Measurements from ENCODE around the gene SNRNP200.

DNA sequence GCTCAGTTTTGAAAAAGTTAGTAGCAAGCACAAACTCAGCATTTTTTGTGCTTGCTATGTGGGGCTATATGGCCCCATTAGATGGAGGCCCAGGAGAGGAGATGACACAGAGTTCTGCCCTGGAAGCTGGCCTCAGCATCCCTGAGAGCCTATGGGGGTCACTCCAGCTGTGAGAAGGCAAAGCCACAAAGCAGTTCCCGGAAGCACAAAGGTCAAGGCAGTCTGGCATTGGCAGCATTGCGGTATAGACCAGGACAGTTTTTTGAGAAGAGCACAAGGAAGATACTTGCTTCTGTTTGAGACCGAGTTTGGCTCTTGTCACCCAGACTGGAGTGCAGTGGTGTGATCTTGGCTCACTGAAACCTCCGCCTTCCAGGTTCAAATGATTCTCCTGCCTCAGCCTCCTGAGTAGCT, 12.2 kb upstream of the SNRNP200 start:
- TF ChIP-seq, protein P1, sequence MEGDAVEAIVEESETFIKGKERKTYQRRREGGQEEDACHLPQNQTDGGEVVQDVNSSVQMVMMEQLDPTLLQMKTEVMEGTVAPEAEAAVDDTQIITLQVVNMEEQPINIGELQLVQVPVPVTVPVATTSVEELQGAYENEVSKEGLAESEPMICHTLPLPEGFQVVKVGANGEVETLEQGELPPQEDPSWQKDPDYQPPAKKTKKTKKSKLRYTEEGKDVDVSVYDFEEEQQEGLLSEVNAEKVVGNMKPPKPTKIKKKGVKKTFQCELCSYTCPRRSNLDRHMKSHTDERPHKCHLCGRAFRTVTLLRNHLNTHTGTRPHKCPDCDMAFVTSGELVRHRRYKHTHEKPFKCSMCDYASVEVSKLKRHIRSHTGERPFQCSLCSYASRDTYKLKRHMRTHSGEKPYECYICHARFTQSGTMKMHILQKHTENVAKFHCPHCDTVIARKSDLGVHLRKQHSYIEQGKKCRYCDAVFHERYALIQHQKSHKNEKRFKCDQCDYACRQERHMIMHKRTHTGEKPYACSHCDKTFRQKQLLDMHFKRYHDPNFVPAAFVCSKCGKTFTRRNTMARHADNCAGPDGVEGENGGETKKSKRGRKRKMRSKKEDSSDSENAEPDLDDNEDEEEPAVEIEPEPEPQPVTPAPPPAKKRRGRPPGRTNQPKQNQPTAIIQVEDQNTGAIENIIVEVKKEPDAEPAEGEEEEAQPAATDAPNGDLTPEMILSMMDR (IDR thresholded peaks at IDR 0.05), result no peak
- no peak for TF ChIP-seq ZFX (IDR thresholded peaks at IDR 0.05; ENCODE audit: borderline replicate concordance)

Data from 22Rv1 (cell line).